K562 (cell line): Measurements from ENCODE around the gene INKA2. TPM values are rescaled to one million over a fixed set of nuclear protein-coding genes. Genes with fewer than 3 reads are reported as not detected.
A peak's percentile ranks its signal among the peaks of the same experiment; 100 is the strongest.

ENCODE experiments used
- ATAC-seq: fragments of 200-7000 bp; cut with Tn5 transposase; 3 replicates; pipeline ENCODE4 v1.9.1; 2020; ENCODE audit warnings: moderate library complexity
- BruUV-seq: library from RNA; stranded (reverse); fragments of 400-500 nt; replicated peaks from 2 replicates; lab custom pipeline; 2021; lab: Mats Ljungman, UMichigan
- CTCF ChIA-PET: fragments of 300-600 bp; formaldehyde crosslinking; extraction: SDS; loops from one replicate; lab custom pipeline; 2021; ENCODE audit warnings: low intra/inter-chr PET ratio; lab: Yijun Ruan, JAX
- POLR2A ChIA-PET: fragments of 300-600, 350-650 bp; sonication (Branson Sonifier 250); formaldehyde crosslinking; extraction: SDS; loops from one replicate; lab custom pipeline; 2021; ENCODE audit warnings: antibody characterized with exemption, inconsistent platforms; lab: Yijun Ruan, JAX
- DNase-seq, 4 experiments: peaks; one replicate each; pipeline versions ENCODE4 v3.0.0 to v3.0.0-alpha.2; 2011 to 2018; ENCODE audit warnings: low spot score in 3 of 4, mixed read lengths in 3 of 4; ENCODE audit errors: extremely low read depth in 1 of 4
- FAIRE-seq: peaks from 2 replicates; lab custom pipeline; 2011; peaks lifted over from hg19 to GRCh38; lab: Jason Lieb, UNC
- H2AFZ ChIP-seq: 2 replicates; pipeline ENCODE4 v1.6.0; 2011; ENCODE audit warnings: low read depth, low read length, control low read depth, inconsistent platforms
- H3K27ac ChIP-seq: fragments of 200-600 bp; 3 replicates; pipeline ENCODE4 v1.8.0; 2011; ENCODE audit warnings: low read depth, mild to moderate bottlenecking, control low read depth, inconsistent platforms, low read length, moderate library complexity, mixed read lengths; ENCODE audit errors: extremely low read depth
- H3K27me3 ChIP-seq, 2 experiments: fragments of 300-600 bp in 1 of 2; 2 replicates in 1 of 2; 3 replicates in 1 of 2; pipeline versions ENCODE4 v1.6.0 to v1.8.0; 2011; ENCODE audit warnings: inconsistent platforms in 2 of 2, low read length in 2 of 2, mild to moderate bottlenecking in 1 of 2, mixed read lengths in 1 of 2, moderate library complexity in 1 of 2; ENCODE audit not compliant: control insufficient read depth in 2 of 2, insufficient read depth in 2 of 2
- H3K36me3 ChIP-seq: fragments of 300-600 bp; 3 replicates; pipeline ENCODE4 v1.8.0; 2011; ENCODE audit warnings: mild to moderate bottlenecking, low read length, inconsistent platforms; ENCODE audit not compliant: control insufficient read depth, insufficient read depth
- H3K4me1 ChIP-seq, 2 experiments: fragments of 200-600 bp in 1 of 2; replicated peaks in 1 of 2; 2 replicates in 1 of 2; 3 replicates in 1 of 2; pipeline versions ENCODE4 v1.5.1 to v1.8.0; 2011; ENCODE audit warnings: inconsistent platforms in 2 of 2, low read length in 2 of 2, mild to moderate bottlenecking in 1 of 2, mixed read lengths in 1 of 2, moderate library complexity in 1 of 2; ENCODE audit not compliant: control insufficient read depth in 2 of 2, insufficient read depth in 2 of 2
- H3K4me2 ChIP-seq: 2 replicates; pipeline ENCODE4 v1.6.1; 2011; ENCODE audit warnings: low read length, control low read depth, inconsistent platforms, mixed read lengths; ENCODE audit not compliant: insufficient read depth
- H3K4me3 ChIP-seq: fragments of 200-600 bp; sonication (generic), shearing (Covaris generic); 2 replicates; pipeline ENCODE4 v1.5.1; 2016; ENCODE audit warnings: control low read depth, inconsistent platforms
- H3K79me2 ChIP-seq: fragments of 200-600 bp; 3 replicates; pipeline ENCODE4 v1.8.0; 2011; ENCODE audit warnings: low read length, inconsistent platforms; ENCODE audit not compliant: control insufficient read depth, insufficient read depth
- H3K9ac ChIP-seq, 2 experiments: 2 replicates each; pipeline versions ENCODE4 v1.6.0 to v1.6.1; 2011; ENCODE audit warnings: low read depth in 2 of 2, low read length in 2 of 2, control low read depth in 1 of 2, inconsistent platforms in 1 of 2, mild to moderate bottlenecking in 1 of 2, mixed read lengths in 1 of 2; ENCODE audit not compliant: insufficient read depth in 1 of 2
- H3K9me1 ChIP-seq: one replicate; pipeline ENCODE4 v1.6.0; 2011; ENCODE audit warnings: inconsistent platforms, mild to moderate bottlenecking, low read length, moderate library complexity; ENCODE audit not compliant: control insufficient read depth, insufficient read depth
- H3K9me3 ChIP-seq: replicated peaks from 2 replicates; pipeline ENCODE4 v1.5.1; 2011; ENCODE audit warnings: low read depth, low read length, inconsistent platforms; ENCODE audit not compliant: control insufficient read depth, insufficient read depth
- H4K20me1 ChIP-seq: replicated peaks from 2 replicates; pipeline ENCODE4 v1.6.1; 2011; ENCODE audit warnings: low read length, inconsistent platforms, mixed read lengths; ENCODE audit not compliant: control insufficient read depth, insufficient read depth
- BMI1 ChIP-seq: fragments of 150-350 bp; IDR thresholded peaks from 2 replicates; pipeline ENCODE4 v1.6.1; 2014; ENCODE audit warnings: low read length
- GABPB1 ChIP-seq: sonication (generic); formaldehyde crosslinking; IDR thresholded peaks from 2 replicates; pipeline ENCODE4 v1.8.0; 2022; ENCODE audit warnings: mild to moderate bottlenecking, missing genetic modification reagents
- HDAC3 ChIP-seq: fragments of 450-650 bp; IDR thresholded peaks from 2 replicates; pipeline ENCODE4 v1.6.1; 2018; ENCODE audit warnings: borderline replicate concordance, mild to moderate bottlenecking, moderate library complexity; ENCODE audit not compliant: partially characterized antibody
- HDAC6 ChIP-seq: IDR thresholded peaks from 2 replicates; pipeline ENCODE4 v1.6.1; 2012; ENCODE audit warnings: low read depth, mild to moderate bottlenecking, control low read depth, inconsistent platforms, low read length, moderate library complexity
- KDM1A ChIP-seq, 2 experiments: fragments of 450-650 bp; IDR thresholded peaks; 2 replicates each; pipeline ENCODE4 v1.6.1; 2016; ENCODE audit warnings: mild to moderate bottlenecking in 2 of 2
- SP1 ChIP-seq: sonication (generic); formaldehyde crosslinking; IDR thresholded peaks from 2 replicates; pipeline ENCODE4 v1.8.1; 2022; ENCODE audit warnings: mild to moderate bottlenecking, missing genetic modification reagents
- THAP12 ChIP-seq: fragments of 250-450 bp; sonication (Bioruptor Pico); IDR thresholded peaks from 2 replicates; pipeline ENCODE4 v1.9.0; 2021; ENCODE audit warnings: mild to moderate bottlenecking, inconsistent platforms
- XRCC4 ChIP-seq: IDR thresholded peaks from one replicate; pipeline ENCODE4 v1.6.1; 2011; ENCODE audit not compliant: insufficient read depth, insufficient read length; ENCODE audit errors: extremely low read depth
- ZNF324 ChIP-seq: fragments of 250-450 bp; sonication (Bioruptor Pico); IDR thresholded peaks from 2 replicates; pipeline ENCODE4 v1.4.0; 2020; ENCODE audit warnings: mild to moderate bottlenecking
- WGBS: fragments of 100-300 bp; shearing (Covaris generic); methylation state at CpG from one replicate; pipeline ENCODE4 v1.1.6; 2016; ENCODE audit warnings: low coverage, mixed read lengths; ENCODE audit not compliant: insufficient coverage; ENCODE audit errors: missing lambda C conversion rate; 5-methylcytosine and 5-hydroxymethylcytosine counted together
- in situ Hi-C: fragments of 300-500 bp; cut with MboI; formaldehyde crosslinking; loops from 4 replicates; pipeline ENCODE4 v1.15.0; 2018; ENCODE audit warnings: inconsistent platforms, mixed read lengths
- intact Hi-C: fragments of 100-400 bp; cut with micrococcal nuclease; formaldehyde crosslinking; loops from 2 replicates; pipeline ENCODE4 v1.14.2; 2022
- polyA plus RNA-seq, 8 experiments: library from polyadenylated mRNA; depleted of rRNA in 4 of 8; stranded (reverse) in 5 of 8; unstranded in 3 of 8; fragments of >200 nt; fragmentation: Nextera tagmentation in 2 of 8; fragmentation: Illumina TruSeq in 1 of 8; extraction: Ambion mirVana in 2 of 8; extraction: Trizol in 1 of 8; gene quantifications; 2 replicates each; pipeline versions ENCODE4 v1.2.1 to v1.2.3, GENCODE V29; 2011 to 2014; ENCODE audit warnings: inconsistent platforms in 1 of 8, missing spikeins in 1 of 8
- total RNA-seq, 7 experiments: library from RNA; depleted of rRNA in 6 of 7; stranded (reverse); fragments of >200 nt in 6 of 7; fragmentation: Illumina TruSeq in 2 of 7; extraction: Trizol in 2 of 7; gene quantifications; 2 replicates each; pipeline versions ENCODE4 v1.2.1 to v1.2.3, GENCODE V29; 2011 to 2021; ENCODE audit warnings: low replicate concordance in 1 of 7

The INKA2 gene
- total and polyA plus RNA-seq, 9 of the 15 experiments (the other 6 are each of a cell fraction or from before 2014, with no cell fraction given), result 0.04 to 1.4 (median 0.26) TPM; not detected in 1

GRCh38 chr1:111735321-111735720, 3.9 kb downstream of the INKA2 start (continued):
- TF ChIP-seq XRCC4, result no peak
- 0 out of 4 replicates have a peak, but pooled peaks of 1 of the 2 experiments have one; percentile 14 for TF ChIP-seq KDM1A (IDR thresholded peaks at IDR 0.05)

GRCh38 chr1:111734856-111735255, 4.3 kb downstream of the INKA2 start:
- H3K9ac ChIP-seq, result no peak overlapping the region
- H3K79me2 ChIP-seq, result no peaks in the 10 kb centered on the region
- CTCF ChIA-PET, result interaction anchor here (0.7 kb wide), 2 partner anchors 13 to 35 kb away, joined by 3 read pairs; no protein-coding TSS in a partner anchor
- peaks cover 7 to 28% of the 10 kb centered on the region in 2 experiments for H3K4me1 ChIP-seq
- H3K4me2 ChIP-seq, result no peak overlapping the region
- H2AFZ ChIP-seq, result no peak overlapping the region
- no peak overlapping the region for H3K4me3 ChIP-seq
- H3K9me3 ChIP-seq, result no peaks in the 10 kb centered on the region
- no TSS peak for BruUV-seq
- TF ChIP-seq HDAC6 (no peak), HDAC3 (no peak), SP1 (CRISPR knock-in tag) (no peak), ZNF324 (CRISPR knock-in tag) (no peak), GABPB1 (CRISPR knock-in tag) (no peak), THAP12 (CRISPR knock-in tag) (no peak), BMI1 (no peak)
- TF ChIP-seq, all 486 proteins: peak for 0
- FAIRE-seq, result no peak
- DNase-seq, result no peak
- in situ Hi-C loops (no loop called here), intact Hi-C loops (no loop called here)
- Histone ChIP-seq H4K20me1 (no peaks in the 10 kb centered on the region; the same call in none of the 2 replicates), H3K27me3 (peaks cover 39 to 79% of the 10 kb centered on the region in 2 experiments), H3K36me3 (no peaks in the 10 kb centered on the region), H3K27ac (no peak overlapping the region), H3K9me1 (peaks cover 2% of the 10 kb centered on the region)
- POLR2A ChIA-PET, result interaction anchor here (1.0 to 2.1 kb wide), 4 partner anchors 9 to 282 kb away, joined by 3 to 5 read pairs (median 4); no protein-coding TSS in a partner anchor
- no peak for ATAC-seq
- WGBS, result 13% methylated on average over 3 of the region's 3 CpGs
